Astrocyte (in vitro differentiated cells and primary cell): Measurements from ENCODE around the gene UTP11. TPM values are rescaled to one million over a fixed set of nuclear protein-coding genes. Genes with fewer than 3 reads are reported as not detected.

ENCODE experiments used
- DNase-seq: peaks from one replicate; pipeline ENCODE4 v3.0.0-alpha.2; 2010; ENCODE audit warnings: low read depth
- FAIRE-seq: peaks from 2 replicates; lab custom pipeline; 2011; peaks lifted over from hg19 to GRCh38; lab: Jason Lieb, UNC
- H2AFZ ChIP-seq: 2 replicates; pipeline ENCODE4 v1.6.0; 2012; ENCODE audit warnings: low read depth, low read length, inconsistent platforms
- H3K27ac ChIP-seq: 2 replicates; pipeline ENCODE4 v1.5.1; 2011; ENCODE audit warnings: low read depth, low read length, inconsistent platforms
- H3K27me3 ChIP-seq: 2 replicates; pipeline ENCODE4 v1.6.0; 2011; ENCODE audit warnings: low read length, inconsistent platforms; ENCODE audit not compliant: insufficient read depth
- H3K36me3 ChIP-seq: 2 replicates; pipeline ENCODE4 v1.5.1; 2011; ENCODE audit warnings: low read length, inconsistent platforms; ENCODE audit not compliant: insufficient read depth
- H3K4me1 ChIP-seq: 2 replicates; pipeline ENCODE4 v1.5.1; 2011; ENCODE audit warnings: low read length, inconsistent platforms; ENCODE audit not compliant: insufficient read depth
- H3K4me2 ChIP-seq: 2 replicates; pipeline ENCODE4 v1.6.0; 2012; ENCODE audit warnings: low read length, inconsistent platforms
- H3K4me3 ChIP-seq: 2 replicates; pipeline ENCODE4 v1.5.1; 2011; ENCODE audit warnings: low read depth, mild to moderate bottlenecking, low read length, inconsistent platforms; ENCODE audit not compliant: insufficient read depth
- H3K79me2 ChIP-seq: 2 replicates; pipeline ENCODE4 v1.6.0; 2012; ENCODE audit warnings: mild to moderate bottlenecking, low read length, inconsistent platforms; ENCODE audit not compliant: insufficient read depth
- H3K9ac ChIP-seq: 2 replicates; pipeline ENCODE4 v1.6.0; 2012; ENCODE audit warnings: mild to moderate bottlenecking, low read length, inconsistent platforms
- H3K9me3 ChIP-seq: 2 replicates; pipeline ENCODE4 v1.5.1; 2012; ENCODE audit warnings: low read depth, mild to moderate bottlenecking, low read length, inconsistent platforms; ENCODE audit not compliant: insufficient read depth
- H4K20me1 ChIP-seq: 2 replicates; pipeline ENCODE4 v1.6.0; 2012; ENCODE audit warnings: low read length, inconsistent platforms; ENCODE audit not compliant: insufficient read depth
- H3K27ac Mint-ChIP-seq: one replicate; pipeline ENCODE4 v1.8.0; 2021; ENCODE audit warnings: mild to moderate bottlenecking, mixed read lengths; ENCODE audit not compliant: unreplicated experiment
- H3K27me3 Mint-ChIP-seq: one replicate; pipeline ENCODE4 v1.8.0; 2021; ENCODE audit warnings: low read depth, mixed read lengths; ENCODE audit not compliant: unreplicated experiment
- H3K36me3 Mint-ChIP-seq: one replicate; pipeline ENCODE4 v1.8.0; 2021; ENCODE audit warnings: low read depth, mixed read lengths; ENCODE audit not compliant: unreplicated experiment
- H3K4me1 Mint-ChIP-seq: one replicate; pipeline ENCODE4 v1.8.0; 2021; ENCODE audit warnings: low read depth, mixed read lengths; ENCODE audit not compliant: unreplicated experiment
- H3K4me3 Mint-ChIP-seq: one replicate; pipeline ENCODE4 v1.8.0; 2021; ENCODE audit warnings: mild to moderate bottlenecking, moderate library complexity, mixed read lengths; ENCODE audit not compliant: unreplicated experiment
- H3K9me3 Mint-ChIP-seq: one replicate; pipeline ENCODE4 v1.8.0; 2021; ENCODE audit warnings: mild to moderate bottlenecking, mixed read lengths; ENCODE audit not compliant: unreplicated experiment
- CTCF ChIP-seq: IDR thresholded peaks from 2 replicates; pipeline ENCODE4 v1.5.1; 2011; ENCODE audit warnings: low read depth, mild to moderate bottlenecking, inconsistent platforms, low read length, moderate library complexity; ENCODE audit not compliant: insufficient read depth
- EZH2 ChIP-seq: IDR thresholded peaks from 2 replicates; pipeline ENCODE4 v1.6.1; 2012; ENCODE audit warnings: mild to moderate bottlenecking, low read length, inconsistent platforms; ENCODE audit not compliant: insufficient read depth
- total RNA-seq: library from RNA; stranded (reverse); gene quantifications from 2 replicates; pipeline ENCODE4 v1.2.1, GENCODE V29; 2021

The UTP11 gene
- total RNA-seq, 1 donor from 2014 or later = 42.6 TPM

DNA sequence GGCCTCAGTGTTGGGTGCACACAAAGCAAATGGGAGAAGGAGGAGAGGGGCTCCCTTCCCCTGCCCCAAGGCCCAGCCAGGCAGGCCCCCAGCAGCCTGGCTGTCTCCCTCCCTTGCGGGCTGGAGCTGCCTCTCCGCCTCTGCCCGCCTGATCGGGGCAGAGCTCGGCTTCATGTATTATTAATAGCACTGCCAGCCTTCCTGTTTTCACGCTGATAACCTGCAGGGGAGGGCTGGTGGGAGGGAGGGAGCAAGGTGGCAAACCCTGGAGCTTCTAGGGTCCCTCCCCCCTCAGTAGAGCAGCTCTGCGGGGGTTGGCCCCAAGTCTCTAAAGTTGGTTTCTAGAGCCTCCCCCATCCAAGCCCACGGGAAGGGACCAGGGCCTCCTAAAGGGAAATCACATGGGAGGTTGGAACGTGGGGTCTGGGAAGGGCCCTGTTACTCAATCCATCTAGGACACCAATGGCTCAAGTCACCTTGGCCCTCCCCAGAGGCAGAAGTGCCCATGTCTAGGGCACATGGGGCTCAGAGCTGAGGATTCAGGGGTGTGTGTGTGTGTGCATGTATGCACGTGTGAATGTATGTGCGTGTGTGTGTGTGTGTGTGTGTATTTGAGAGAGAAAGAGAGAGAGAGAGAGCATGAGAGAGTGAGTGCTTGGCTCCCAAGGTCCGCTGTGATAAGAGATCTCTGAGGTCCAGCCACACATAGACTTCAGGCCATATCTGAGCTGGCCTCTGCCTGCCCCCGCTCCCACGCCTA lies 55.9 kb downstream of the UTP11 start:
- H3K27ac ChIP-seq = no peak overlapping the region
- H3K27ac Mint-ChIP-seq = no peak overlapping the region
- peaks cover 15% of the 10 kb centered on the region for H3K27me3 Mint-ChIP-seq
- no peak overlapping the region for H3K4me3 Mint-ChIP-seq
- no peaks in the 10 kb centered on the region for H3K36me3 ChIP-seq
- peaks cover 17% of the 10 kb centered on the region for H3K4me1 Mint-ChIP-seq
- FAIRE-seq (no peak), DNase-seq (no peak)
- H3K4me1 ChIP-seq = peaks cover 12% of the 10 kb centered on the region
- no peaks in the 10 kb centered on the region for H3K79me2 ChIP-seq
- peaks cover 6% of the 10 kb centered on the region for H4K20me1 ChIP-seq
- H3K4me2 ChIP-seq = no peak overlapping the region
- H3K9ac ChIP-seq = no peak overlapping the region
- TF ChIP-seq CTCF = no peak
- TF ChIP-seq EZH2 = no peak
- H3K9me3 ChIP-seq = no peaks in the 10 kb centered on the region
- H3K27me3 ChIP-seq = peaks cover 3% of the 10 kb centered on the region
- no peak overlapping the region for H3K4me3 ChIP-seq
- peaks cover 9% of the 10 kb centered on the region for H3K36me3 Mint-ChIP-seq
- no peak overlapping the region for H2AFZ ChIP-seq
- no peaks in the 10 kb centered on the region for H3K9me3 Mint-ChIP-seq

GRCh38 chr1:38068980-38069340 lies 56.4 kb downstream of the UTP11 start:
- Histone ChIP-seq H2AFZ (no peak overlapping the region), H3K27me3 (peaks cover 3% of the 10 kb centered on the region), H3K9me3 (no peaks in the 10 kb centered on the region), H3K9ac (no peak overlapping the region), H3K79me2 (no peaks in the 10 kb centered on the region), H3K36me3 (no peaks in the 10 kb centered on the region), H4K20me1 (peaks cover 6% of the 10 kb centered on the region), H3K4me2 (no peak overlapping the region), H3K4me3 (no peak overlapping the region), H3K4me1 (peaks cover 10% of the 10 kb centered on the region), H3K27ac (no peak overlapping the region)
- TF ChIP-seq CTCF = no peak
- TF ChIP-seq EZH2 = no peak
- H3K27ac Mint-ChIP-seq = no peak overlapping the region
- H3K9me3 Mint-ChIP-seq = no peaks in the 10 kb centered on the region
- peaks cover 9% of the 10 kb centered on the region for H3K36me3 Mint-ChIP-seq
- peaks cover 16% of the 10 kb centered on the region for H3K27me3 Mint-ChIP-seq
- DNase-seq = no peak
- no peak for FAIRE-seq
- no peak overlapping the region for H3K4me3 Mint-ChIP-seq
- H3K4me1 Mint-ChIP-seq = peaks cover 19% of the 10 kb centered on the region
